T follicular helper cell (primary cell): ENCODE results near the gene DHDH.
"Not testable (repeated sequence)": the region's sequence is repeated elsewhere in the genome, so short reads cannot be mapped to it uniquely, and the experiment has no call there.

ENCODE experiments used
- DNase-seq: peaks from one replicate; pipeline ENCODE4 v3.0.0-alpha.2; 2020; ENCODE audit warnings: low read depth

The DHDH gene

DNA sequence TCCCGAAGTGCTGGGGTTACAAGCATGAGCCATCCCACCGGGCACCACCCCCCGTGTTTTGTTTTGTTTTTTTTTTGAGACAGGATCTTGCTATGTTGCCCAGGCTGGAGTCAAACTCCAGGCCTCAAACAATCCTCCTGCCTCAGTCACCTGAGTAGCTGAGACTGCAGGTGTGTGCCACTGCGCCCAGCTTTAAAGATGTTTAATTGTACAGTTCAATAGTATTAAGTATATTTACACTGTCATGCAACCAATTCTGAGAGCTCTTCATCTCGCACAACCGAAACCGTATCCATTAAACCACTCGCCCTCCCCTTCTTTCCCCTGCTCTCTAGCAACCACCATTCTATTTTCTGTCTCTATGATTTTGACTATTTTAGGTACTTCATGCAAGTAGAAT, 17.7 kb upstream of the DHDH start:
- no peak for DNase-seq

DNA sequence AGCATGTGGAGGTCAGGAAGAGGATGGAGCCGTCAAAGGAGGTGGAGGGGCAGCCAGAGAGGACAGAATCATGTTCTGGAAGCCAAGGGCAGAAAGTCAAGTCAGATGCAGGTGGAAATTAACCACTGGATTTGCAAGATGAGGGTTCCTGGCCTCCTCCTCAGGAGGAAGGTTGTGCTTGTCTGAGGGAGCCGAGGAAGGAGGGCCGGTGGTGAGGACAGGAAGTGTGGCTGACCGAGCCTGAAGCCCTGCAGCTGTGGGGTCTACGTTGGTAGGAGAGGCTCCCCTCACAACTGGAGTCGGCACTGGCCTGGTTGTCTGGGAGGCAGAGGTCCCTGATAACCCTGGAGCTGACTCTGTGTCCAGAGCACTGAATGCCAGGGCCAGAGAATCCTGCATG, 15.4 kb upstream of the DHDH start:
- no peak for DNase-seq

DNA sequence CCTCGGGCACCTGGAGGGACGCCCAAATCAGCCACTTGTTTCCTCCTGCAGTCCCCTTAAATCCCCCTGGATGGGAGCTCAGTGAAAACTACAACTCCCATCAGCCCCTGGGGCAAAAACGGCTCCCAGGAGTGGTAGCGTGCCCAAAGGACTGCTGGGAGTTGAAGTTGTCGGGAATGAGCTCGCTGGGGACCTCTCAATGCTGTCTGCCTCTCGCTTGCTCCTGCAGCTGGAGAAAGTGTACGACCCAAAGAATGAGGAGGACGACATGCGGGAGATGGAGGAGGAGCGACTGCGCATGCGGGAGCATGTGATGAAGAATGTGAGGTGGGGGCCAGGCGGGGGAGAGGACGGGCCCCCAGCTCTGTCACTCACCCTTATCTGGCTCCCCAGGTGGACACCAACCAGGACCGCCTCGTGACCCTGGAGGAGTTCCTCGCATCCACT, 14.7 kb upstream of the DHDH start:
- DNase-seq: no peak

DNA sequence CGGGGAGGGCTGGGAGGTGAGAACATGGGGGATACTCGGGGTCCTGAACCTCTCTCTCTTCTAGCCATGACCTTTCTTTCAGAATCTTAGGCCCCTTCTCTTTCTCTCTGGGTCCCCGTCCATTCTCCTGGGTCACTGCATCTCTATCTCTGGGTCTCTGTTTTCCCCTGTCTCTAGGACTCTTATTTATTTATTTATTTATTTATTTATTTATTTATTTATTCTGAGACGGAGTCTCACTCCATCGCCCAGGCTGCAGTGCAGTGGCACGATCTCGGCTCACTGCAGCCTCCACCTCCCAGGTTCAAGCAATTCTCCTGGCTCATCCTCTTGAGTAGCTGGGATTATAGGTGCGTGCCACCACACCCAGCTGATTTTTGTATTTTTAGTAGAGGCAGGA, 14.2 kb upstream of the DHDH start:
- DNase-seq: not testable (repeated sequence)

DNA sequence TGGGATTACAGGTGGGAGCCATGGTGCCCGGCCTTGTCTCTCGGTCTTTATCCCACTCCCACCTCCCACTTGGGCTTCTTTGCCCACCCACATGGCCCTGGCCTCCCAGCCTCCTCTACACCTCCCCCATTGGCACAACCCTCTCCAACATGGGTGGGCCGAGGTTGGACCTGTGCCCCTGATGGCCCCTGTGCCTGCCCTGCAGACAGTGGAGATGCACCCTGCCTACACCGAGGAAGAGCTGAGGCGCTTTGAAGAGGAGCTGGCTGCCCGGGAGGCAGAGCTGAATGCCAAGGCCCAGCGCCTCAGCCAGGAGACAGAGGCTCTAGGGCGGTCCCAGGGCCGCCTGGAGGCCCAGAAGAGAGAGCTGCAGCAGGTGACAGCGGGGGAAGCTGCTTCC, 12.6 kb upstream of the DHDH start:
- DNase-seq: no peak

DNA sequence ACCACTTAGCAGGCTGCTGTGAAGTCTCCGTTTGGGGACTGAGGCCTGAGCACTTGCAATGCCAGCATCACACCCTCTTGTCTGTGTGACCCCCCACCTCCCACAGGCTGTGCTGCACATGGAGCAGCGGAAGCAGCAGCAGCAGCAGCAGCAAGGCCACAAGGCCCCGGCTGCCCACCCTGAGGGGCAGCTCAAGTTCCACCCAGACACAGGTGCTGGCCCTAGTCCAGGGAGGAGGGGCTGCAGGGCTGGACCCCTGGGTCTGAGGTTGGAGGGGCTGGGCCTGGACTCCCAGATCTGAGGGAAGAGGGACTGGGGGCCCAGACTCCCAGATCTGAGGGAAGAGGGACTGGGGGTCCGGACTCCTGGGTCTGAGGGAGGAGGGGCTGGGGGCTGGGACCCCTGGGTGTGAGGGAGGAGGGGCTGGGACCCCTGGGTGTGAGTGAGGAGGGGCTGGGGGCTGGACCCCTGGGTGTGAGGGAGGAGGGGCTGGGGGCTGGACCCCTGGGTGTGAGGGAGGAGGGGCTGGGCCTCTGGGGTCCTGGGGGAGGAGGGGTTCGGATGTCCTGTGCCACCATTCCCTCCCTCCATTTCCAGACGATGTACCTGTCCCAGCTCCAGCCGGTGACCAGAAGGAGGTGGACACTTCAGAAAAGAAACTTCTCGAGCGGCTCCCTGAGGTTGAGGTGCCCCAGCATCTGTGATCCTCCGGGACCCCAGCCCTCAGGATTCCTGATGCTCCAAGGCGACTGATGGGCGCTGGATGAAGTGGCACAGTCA, 11.6 kb upstream of the DHDH start:
- DNase-seq: no peak

DNA sequence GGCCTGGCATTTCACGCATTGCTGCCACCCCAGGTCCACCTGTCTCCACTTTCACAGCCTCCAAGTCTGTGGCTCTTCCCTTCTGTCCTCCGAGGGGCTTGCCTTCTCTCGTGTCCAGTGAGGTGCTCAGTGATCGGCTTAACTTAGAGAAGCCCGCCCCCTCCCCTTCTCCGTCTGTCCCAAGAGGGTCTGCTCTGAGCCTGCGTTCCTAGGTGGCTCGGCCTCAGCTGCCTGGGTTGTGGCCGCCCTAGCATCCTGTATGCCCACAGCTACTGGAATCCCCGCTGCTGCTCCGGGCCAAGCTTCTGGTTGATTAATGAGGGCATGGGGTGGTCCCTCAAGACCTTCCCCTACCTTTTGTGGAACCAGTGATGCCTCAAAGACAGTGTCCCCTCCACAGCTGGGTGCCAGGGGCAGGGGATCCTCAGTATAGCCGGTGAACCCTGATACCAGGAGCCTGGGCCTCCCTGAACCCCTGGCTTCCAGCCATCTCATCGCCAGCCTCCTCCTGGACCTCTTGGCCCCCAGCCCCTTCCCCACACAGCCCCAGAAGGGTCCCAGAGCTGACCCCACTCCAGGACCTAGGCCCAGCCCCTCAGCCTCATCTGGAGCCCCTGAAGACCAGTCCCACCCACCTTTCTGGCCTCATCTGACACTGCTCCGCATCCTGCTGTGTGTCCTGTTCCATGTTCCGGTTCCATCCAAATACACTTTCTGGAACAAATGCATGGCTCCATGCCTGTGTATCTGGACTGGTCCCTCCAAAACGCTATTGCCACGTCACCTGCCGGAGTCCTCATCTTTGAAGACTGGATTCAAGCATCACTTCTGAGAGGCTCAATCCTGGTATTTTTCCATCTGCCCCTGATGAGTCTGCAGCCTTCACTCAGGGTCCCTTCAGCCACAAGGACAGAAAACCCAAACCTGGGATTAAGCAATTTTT, 10.7 kb upstream of the DHDH start:
- DNase-seq: no peak

DNA sequence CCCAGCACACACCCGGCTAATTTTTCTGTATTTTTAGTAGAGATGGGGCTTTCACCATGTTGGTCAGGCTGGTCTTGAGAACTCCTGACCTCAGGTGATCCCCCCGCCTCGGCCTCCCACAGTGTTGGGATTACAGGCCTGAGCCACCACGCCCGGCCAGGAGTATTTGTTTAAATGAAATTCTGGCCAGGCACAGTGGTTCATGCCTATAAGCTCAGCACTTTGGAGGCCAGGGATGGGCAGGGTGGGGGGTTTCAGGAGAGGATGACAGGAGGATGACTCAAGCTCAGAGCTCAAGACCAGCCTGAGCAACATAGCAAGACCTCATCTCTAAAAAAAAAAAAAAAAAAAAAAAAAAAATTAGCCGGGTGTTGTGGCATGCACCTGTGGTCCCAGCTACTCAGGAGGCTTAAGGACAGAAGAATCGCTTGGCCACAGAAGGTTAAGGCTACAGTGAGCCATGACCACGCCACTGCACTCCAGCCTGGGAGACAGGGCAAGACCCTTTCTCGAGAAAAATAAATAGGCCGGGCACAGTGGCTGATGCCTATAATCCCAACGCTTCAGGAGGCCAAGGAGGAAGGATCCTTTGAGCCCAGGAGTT, 8.2 kb upstream of the DHDH start:
- no peak for DNase-seq

DNA sequence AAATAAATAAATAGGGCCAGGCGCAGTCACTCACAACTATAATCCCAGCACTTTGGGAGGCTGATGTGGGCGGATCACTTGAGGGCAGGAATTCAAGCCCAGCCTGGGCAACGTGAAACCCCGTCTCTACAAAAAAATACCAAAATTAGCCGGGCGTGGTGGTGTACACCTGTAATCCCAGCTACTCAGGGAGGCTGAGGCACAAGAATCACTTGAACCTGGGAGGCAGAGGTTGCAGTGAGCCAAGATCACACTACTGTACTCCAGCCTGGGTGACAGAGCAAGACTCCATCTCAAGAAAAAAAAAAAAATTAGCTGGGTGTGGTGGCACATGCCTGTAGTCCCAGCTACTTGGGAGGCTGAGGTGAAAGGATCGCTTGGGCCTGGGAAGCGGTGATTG, 7.6 kb upstream of the DHDH start:
- DNase-seq: not testable (repeated sequence)

DNA sequence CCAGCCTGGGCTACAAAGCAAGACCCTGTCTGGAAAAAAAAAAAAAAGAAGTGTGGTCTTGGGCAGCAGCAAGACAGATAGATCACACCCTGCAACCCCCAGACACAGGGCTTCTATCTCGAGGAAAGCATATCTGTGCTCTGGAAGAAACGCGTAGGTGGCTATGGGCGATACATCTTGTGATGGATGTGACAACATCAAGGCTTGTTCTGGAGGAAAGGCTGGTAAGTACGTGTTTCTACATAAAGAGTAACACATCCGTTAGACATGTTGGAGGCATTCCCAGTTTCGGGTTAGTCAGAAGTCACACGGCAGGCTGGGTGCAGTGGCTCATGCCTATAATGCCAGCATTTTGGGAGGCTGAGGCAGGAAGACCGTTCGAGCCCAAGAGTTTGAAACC, 6.6 kb upstream of the DHDH start:
- DNase-seq: no peak

DNA sequence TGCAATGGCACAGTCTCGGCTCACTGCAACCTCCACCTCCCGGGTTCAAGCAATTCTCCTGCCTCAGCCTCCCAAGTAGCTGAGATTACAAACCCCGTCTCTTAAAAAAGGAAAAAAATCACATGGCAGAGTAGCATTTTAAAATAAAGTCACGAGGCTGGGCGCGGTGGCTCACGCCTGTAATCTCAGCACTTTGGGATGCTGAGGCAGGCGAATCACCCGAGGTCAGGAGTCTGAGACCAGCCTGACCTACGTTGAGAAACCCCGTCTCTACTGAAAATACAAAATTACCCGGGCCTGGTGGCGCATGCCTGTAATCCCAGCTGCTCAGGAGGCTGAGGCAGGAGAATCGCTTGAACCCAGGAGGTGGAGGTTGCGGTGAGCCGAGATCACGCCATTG, 5.8 kb upstream of the DHDH start:
- not testable (repeated sequence) for DNase-seq

DNA sequence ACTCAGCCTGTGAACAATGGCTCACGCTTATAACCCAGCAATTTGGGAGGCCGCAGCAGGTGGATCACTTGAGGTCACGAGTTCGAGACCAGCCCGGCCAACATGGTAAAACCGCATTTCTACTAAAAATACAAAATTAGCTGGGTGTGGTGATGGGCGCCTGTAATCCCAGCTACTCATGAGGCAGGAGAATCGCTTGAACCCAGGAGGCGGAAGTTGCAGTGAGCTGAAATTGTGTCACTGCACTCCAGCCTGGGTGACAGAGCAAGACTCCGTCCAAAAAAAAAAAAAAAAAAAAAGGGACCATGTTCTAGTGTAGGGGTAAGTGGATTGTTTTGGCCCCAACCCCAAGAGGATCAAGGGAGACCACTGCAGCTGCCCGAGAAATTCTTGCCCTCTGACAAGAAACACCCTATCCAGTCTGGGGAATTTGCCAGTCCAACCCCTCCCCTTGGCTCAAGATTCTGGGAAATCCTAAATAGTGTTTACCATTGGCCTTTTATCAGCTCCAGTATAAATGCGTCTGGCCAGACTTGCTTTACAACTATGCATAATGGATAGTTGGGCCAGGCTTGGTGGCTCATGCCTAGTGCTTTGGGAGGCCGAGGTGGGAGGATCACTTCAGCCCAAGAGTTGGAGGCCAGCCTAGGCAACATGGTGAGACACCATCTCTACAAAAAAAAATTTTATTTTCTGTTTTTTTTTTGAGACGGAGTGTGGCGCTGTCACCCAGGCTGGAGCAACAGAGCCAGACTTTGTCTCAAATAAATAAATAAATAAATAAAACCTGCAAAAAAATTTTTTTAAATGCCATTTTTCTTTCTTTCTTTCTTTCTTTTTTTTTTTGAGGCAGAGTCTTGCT, 5.1 kb upstream of the DHDH start:
- DNase-seq: no peak

DNA sequence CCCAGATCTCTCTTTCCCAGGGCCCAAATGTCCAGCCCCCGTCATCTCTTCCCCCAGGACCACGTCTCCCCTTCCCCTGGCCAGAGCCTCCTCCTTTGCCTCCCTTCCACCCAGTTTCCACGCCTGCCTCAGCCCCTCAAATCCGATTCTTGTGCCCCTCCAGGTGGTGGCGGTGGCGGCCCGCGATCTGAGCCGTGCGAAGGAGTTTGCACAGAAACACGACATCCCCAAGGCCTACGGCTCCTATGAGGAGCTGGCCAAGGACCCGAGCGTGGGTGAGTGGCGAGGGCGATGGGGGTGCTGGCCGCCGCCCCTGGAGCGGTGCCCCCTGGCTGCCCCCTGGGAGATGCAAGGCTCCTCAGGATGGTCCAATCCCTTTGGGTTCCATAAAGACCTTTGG, 1.3 kb downstream of the DHDH start:
- no peak for DNase-seq

DNA sequence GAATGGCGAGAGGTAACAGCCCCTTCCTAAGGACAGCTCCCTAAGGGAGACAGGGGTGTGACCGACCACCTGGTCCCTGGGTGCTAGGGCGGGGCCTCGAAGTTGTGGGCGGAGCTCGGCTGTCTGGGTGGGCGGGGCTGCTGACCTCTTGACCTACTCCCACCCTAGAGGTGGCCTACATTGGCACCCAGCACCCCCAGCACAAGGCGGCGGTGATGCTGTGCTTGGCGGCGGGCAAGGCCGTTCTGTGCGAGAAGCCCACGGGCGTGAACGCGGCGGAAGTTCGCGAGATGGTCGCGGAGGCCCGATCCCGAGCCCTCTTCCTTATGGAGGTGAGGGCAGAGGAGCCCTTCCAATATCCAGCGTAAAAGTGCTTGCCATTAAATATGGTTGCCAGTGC, 2.4 kb downstream of the DHDH start:
- no peak for DNase-seq

DNA sequence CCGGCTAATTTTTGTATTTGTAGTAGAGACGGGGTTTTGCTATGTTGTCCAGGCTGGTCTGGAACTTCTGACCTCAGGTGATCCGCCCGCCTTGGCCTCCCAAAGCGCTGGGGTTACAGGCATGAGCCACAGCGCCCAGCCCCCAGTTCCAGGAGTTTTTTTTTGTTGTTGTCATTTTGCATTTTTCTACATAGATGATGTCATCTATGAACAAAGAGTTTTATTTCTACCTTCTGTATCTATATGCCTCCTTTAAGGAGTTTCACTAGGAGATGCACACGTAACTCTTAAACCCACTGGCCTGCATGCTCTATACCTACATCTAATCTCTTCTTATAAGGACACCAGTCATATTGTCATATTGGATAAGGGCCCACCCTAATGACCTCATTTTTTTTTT, 4.8 kb downstream of the DHDH start:
- DNase-seq: no peak

DNA sequence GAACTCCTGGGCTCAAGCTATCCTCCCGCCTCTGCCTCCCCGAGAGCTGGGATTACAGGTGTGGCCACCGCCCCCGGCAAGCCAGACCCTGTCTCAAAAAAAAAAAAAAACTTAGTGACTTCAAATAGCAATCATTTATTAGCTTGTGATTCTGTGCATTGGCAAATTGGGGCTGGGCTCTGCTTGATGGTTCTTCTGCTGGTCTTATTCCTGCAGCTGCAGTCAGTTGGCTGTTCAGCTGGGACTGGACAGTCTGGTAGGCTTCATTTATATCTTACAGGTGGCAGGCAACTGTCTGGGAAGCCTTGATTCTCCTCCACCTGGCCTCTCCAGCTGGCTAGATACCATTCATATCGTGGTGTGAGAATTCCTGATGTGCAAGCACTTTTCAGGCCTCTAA, 7.4 kb downstream of the DHDH start:
- DNase-seq: no peak

DNA sequence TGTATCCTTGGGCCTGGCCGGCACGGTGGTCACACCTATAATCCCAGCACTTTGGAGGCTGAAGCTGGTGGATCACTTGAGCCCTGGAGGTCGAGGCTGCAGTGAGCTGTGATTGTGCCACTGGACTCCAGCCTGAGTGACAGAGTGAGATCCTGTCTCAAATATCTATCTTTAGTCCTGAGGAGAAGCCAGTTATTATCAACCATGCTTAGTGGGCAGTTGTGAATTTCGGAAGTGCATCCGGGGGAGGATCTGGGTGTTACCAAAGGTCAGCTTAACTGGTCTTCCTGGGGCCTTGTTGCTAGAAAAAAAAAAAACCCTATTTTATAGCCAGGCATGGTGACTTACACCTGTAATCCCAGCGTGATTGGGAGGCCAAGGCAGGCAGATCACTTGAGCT, 9.6 kb downstream of the DHDH start:
- DNase-seq: no peak

DNA sequence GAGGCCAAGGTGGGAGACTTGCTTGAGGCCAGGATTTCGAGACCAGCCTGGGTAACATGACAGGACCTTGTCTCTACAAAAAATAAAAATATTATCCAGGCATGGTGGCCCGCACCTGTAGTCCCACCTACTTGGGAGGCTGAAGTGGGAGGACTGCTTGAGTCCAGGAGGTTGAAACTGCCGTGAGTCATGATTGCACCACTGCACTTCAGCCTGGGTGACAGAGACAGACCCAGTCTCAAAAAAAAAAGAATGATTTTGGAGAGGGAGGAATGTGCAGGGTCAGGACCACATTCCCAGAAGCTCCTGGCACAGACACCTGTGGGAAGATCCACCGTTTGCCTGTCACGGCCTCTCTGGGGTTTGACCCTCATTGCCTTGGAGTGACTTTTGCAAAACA, 11.9 kb downstream of the DHDH start:
- DNase-seq: no peak

DNA sequence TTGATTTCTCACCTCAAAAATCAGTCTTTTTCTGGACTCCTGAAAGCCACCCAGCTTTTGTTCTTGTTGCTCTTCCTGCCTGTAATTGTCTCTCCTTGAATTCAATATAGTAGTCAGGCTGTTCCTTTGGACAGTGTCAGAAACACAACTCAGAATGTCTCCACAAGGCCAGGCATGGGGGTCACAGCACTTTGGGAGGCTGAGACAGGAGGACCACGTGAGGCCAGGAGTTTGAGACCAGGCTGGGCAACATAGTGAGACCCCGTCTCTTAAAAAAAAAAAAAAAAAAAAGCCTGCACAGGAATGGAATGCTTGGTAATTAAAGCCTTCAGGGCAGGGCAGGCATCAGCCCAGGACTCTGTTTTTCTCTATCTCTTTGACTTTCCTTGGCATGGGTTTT, 12.3 kb downstream of the DHDH start:
- no peak for DNase-seq

DNA sequence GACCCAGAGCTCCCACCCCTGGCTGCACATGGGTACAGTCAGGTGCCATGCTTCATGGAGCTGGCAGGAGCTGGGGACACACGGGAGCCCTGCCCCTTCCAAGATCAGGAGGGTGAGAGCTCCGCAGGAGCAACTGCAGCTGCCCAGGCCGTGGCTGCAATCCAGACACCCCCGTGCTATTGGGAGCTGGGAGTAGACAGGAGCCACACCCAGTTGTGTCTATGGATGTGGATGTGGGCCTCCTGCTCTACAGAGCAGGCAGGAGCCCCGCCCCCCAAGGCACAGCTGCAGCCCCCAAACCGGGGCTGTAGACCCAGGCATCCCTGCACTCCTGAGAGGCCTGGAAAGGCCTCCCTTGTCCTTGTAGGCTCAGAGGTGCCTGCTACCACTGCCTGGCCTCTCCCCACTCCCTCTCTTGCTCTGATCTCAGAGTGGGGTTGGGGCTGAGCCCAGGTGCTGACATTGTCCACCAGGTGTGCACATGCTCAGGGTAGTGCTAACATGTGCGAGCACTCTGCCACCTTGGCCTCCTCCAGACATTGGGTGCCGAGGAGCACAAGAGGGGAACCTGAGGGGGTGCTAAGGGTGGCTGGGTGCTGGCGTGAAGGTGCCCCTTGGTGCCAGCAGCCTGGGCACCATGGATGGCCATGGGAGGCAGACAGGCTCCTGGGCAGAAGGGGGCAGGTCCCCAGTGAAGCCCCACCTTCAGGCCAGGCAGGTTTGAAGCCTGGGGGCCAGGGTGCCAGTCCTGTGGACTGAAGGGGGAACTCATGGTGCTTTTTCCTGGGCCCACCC, 13.2 kb downstream of the DHDH start:
- DNase-seq: no peak

DNA sequence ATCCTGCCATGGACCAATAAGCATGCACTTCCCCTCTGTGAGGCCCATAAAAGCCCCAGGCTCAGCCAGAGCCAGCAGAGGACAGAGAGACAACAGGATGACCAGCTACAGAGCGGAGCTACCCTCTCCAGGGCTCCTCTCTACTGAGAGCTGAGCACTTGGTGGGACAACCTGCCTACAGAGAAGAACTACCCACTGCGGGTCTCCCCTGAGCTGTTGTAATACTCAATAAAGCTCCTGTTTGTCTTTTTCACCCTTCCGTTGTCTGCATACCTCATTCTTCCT, 13.7 kb downstream of the DHDH start:
- DNase-seq: no peak
